CD4-positive, alpha-beta T cell treated with Interleukin-17A for 4 hours (primary cell): ENCODE measurements around the gene SEMA4A.
A peak's percentile ranks its signal among the peaks of the same experiment; 100 is the strongest.
"Not testable (repeated sequence)": the region's sequence is repeated elsewhere in the genome, so short reads cannot be mapped to it uniquely, and the experiment has no call there.

ENCODE experiments used
- DNase-seq: peaks from one replicate; pipeline ENCODE4 v3.0.0-alpha.2; 2020; ENCODE audit warnings: mixed read lengths

Gene SEMA4A

GRCh38 chr1:156194300-156194652, 40.9 kb downstream of the SEMA4A start:
- no peak for DNase-seq

- DNase-seq: no peak
These were observed 42.5 kb downstream of the SEMA4A start for GRCh38 chr1:156195853-156196252.

GRCh38 chr1:156196445-156196844, 43.1 kb downstream of the SEMA4A start:
- DNase-seq: no peak

- no peak for DNase-seq
These were observed 45.5 kb downstream of the SEMA4A start for GRCh38 chr1:156198831-156199349.

- no peak for DNase-seq
These were observed 46.7 kb downstream of the SEMA4A start for GRCh38 chr1:156200044-156200443.

- DNase-seq: no peak
These were observed 49.9 kb downstream of the SEMA4A start for GRCh38 chr1:156203331-156203730.

- no peak for DNase-seq
These were observed 51.3 kb downstream of the SEMA4A start for GRCh38 chr1:156204686-156205085.

GRCh38 chr1:156211243-156211642, 57.9 kb downstream of the SEMA4A start:
- DNase-seq: no peak

GRCh38 chr1:156212130-156212529, 58.7 kb downstream of the SEMA4A start:
- DNase-seq: no peak

GRCh38 chr1:156212833-156213643, 59.7 kb downstream of the SEMA4A start, which contains the start of gene PMF1:
TSS of gene PMF1 (plus strand) at chr1:156213007. CDS start at chr1:156213016, 9 bp downstream.
- DNase-seq: peak; percentile 96

- DNase-seq: no peak
These were observed 60.2 kb downstream of the SEMA4A start for GRCh38 chr1:156213644-156213966.

GRCh38 chr1:156214024-156214748, 60.8 kb downstream of the SEMA4A start:
- DNase-seq: peak; percentile 18

GRCh38 chr1:156216361-156217086, 63.1 kb downstream of the SEMA4A start:
- DNase-seq: not testable (repeated sequence)

GRCh38 chr1:156217871-156218270, 64.5 kb downstream of the SEMA4A start:
- DNase-seq: peak; percentile 40

GRCh38 chr1:156220226-156220625, 66.8 kb downstream of the SEMA4A start:
- no peak for DNase-seq

GRCh38 chr1:156221986-156222692, 68.8 kb downstream of the SEMA4A start:
- no peak for DNase-seq

GRCh38 chr1:156225677-156226014, 72.3 kb downstream of the SEMA4A start:
- DNase-seq: no peak

- DNase-seq: no peak
These were observed 72.7 kb downstream of the SEMA4A start for GRCh38 chr1:156226116-156226538.

GRCh38 chr1:156226782-156227181, 73.4 kb downstream of the SEMA4A start:
- DNase-seq: no peak
